ENCODE data around the gene TNS4. TPM values are rescaled to one million over a fixed set of nuclear protein-coding genes. Genes with fewer than 3 reads are reported as not detected.

Gene TNS4
- total and polyA plus RNA-seq, 8 donors = 0.18 to 23.2 (median 0.76) TPM; not detected in 2

- DNase-seq = no peak
- intact Hi-C loops (cut with DNase I; ENCODE audit: low total_unique reads) = no loop called here
- WGBS, 5 donors = 93 to 100% (median 98%) methylated on average over 2 of the region's 2 CpGs
- H3K4me1 ChIP-seq = peaks cover 11 to 27% (median 19%) of the 10 kb centered on the region in 4 donors
- H3K4me3 ChIP-seq = no peak overlapping the region
- H3K27ac ChIP-seq = no peak overlapping the region
- no peaks in the 10 kb centered on the region for H3K36me3 ChIP-seq
- H3K9me3 ChIP-seq = peaks cover 0 to 6% (median 0%) of the 10 kb centered on the region in 4 donors
- no peak for TF ChIP-seq POLR2AphosphoS5 (IDR thresholded peaks at IDR 0.05)
- no peak for TF ChIP-seq CTCF (IDR thresholded peaks at IDR 0.05)
- no peak for TF ChIP-seq EP300 (IDR thresholded peaks at IDR 0.05)
- TF ChIP-seq POLR2A (IDR thresholded peaks at IDR 0.05) = no peak
- H3K27me3 ChIP-seq = no peaks in the 10 kb centered on the region
Observed at GRCh38 chr17:40529991-40530390, 28.6 kb upstream of the TNS4 start.

- no peak for DNase-seq
- Histone ChIP-seq H3K36me3 (no peaks in the 10 kb centered on the region), H3K4me1 (peaks cover 8 to 19% (median 15%) of the 10 kb centered on the region in 4 donors), H3K4me3 (no peak overlapping the region), H3K27me3 (no peaks in the 10 kb centered on the region), H3K9me3 (peaks cover 0 to 6% (median 0%) of the 10 kb centered on the region in 4 donors), H3K27ac (no peak overlapping the region)
- intact Hi-C loops (cut with DNase I; ENCODE audit: low total_unique reads) = no loop called here
- WGBS, 5 donors = 86 to 88% (median 86%) methylated on average over 10 of the region's 10 CpGs
- TF ChIP-seq POLR2AphosphoS5 (IDR thresholded peaks at IDR 0.05) (no peak), EP300 (IDR thresholded peaks at IDR 0.05) (no peak), CTCF (IDR thresholded peaks at IDR 0.05) (no peak), POLR2A (IDR thresholded peaks at IDR 0.05) (no peak)
Observed at GRCh38 chr17:40528692-40529417, 27.4 kb upstream of the TNS4 start.

GRCh38 chr17:40526668-40527067, 25.2 kb upstream of the TNS4 start:
- H3K4me3 ChIP-seq = no peak overlapping the region
- TF ChIP-seq CTCF (IDR thresholded peaks at IDR 0.05) = no peak
- TF ChIP-seq POLR2A (IDR thresholded peaks at IDR 0.05) = no peak
- peak in 1 of 3 donors; percentile 3 for TF ChIP-seq POLR2AphosphoS5 (IDR thresholded peaks at IDR 0.05)
- no peaks in the 10 kb centered on the region for H3K4me1 ChIP-seq
- H3K9me3 ChIP-seq = peaks cover 0 to 6% (median 0%) of the 10 kb centered on the region in 4 donors
- no peak overlapping the region for H3K27ac ChIP-seq
- WGBS, 5 donors = 57 to 74% (median 61%) methylated on average over 5 of the region's 5 CpGs
- no peaks in the 10 kb centered on the region for H3K36me3 ChIP-seq
- H3K27me3 ChIP-seq = peaks cover 0 to 1% (median 0%) of the 10 kb centered on the region in 3 donors
- no peak for DNase-seq
- intact Hi-C loops (cut with DNase I; ENCODE audit: low total_unique reads) = no loop called here

GRCh38 chr17:40525294-40525693, 23.9 kb upstream of the TNS4 start:
- Histone ChIP-seq H3K4me3 (no peak overlapping the region), H3K4me1 (no peaks in the 10 kb centered on the region), H3K27me3 (peaks cover 0 to 9% (median 0%) of the 10 kb centered on the region in 3 donors), H3K9me3 (peaks cover 0 to 6% (median 0%) of the 10 kb centered on the region in 4 donors), H3K27ac (no peak overlapping the region), H3K36me3 (no peaks in the 10 kb centered on the region)
- no peak for TF ChIP-seq POLR2AphosphoS5 (IDR thresholded peaks at IDR 0.05)
- no peak for TF ChIP-seq POLR2A (IDR thresholded peaks at IDR 0.05)
- TF ChIP-seq CTCF (IDR thresholded peaks at IDR 0.05) = no peak
- DNase-seq = no peak
- WGBS, 5 donors = 95 to 98% (median 97%) methylated on average over 1 of the region's 1 CpG
- intact Hi-C loops (cut with DNase I; ENCODE audit: low total_unique reads) = no loop called here

All from stomach (tissue), 9 donors.